ENCODE measurements around the gene GRIK1. TPM values are rescaled to one million over a fixed set of nuclear protein-coding genes. Genes with fewer than 3 reads are reported as not detected.

GRIK1 gene
- total RNA-seq, 1 donor from 2014 or later = 4.1 TPM

DNA sequence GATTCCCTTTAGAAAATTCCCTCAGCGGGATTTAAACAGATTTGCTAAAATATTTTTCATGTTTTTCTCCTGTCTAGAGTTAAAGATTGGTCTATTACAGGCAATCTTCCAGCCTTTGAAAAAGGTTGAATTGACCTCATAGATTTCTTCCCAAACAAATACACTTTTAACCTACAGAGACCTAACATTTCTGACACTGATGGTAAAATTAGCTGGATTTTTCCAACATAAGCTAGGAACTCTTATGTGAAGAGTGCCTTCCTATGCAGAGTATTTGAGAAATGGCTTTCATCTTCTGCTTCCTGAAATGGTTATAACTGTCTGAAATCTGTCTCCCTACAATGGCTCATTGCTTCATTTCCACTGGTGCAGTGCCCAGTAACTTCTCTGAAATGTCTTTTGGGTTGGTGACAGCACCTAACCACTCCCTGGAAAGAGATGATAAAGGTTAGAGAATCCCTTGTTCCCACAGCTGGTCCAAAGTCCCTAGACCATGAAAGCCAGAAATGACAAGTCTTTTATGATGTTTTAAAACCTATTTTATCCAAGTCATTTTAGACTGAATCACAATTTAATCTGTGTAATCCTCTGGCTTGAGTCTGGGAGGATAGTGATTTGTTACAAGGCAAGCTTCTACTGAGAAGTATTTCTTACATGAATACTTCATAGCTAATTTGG lies 371.6 kb downstream of the GRIK1 start:
- no peak for FAIRE-seq
- no peak for DNase-seq (ENCODE audit: low spot score in 2 of 2)

DNA sequence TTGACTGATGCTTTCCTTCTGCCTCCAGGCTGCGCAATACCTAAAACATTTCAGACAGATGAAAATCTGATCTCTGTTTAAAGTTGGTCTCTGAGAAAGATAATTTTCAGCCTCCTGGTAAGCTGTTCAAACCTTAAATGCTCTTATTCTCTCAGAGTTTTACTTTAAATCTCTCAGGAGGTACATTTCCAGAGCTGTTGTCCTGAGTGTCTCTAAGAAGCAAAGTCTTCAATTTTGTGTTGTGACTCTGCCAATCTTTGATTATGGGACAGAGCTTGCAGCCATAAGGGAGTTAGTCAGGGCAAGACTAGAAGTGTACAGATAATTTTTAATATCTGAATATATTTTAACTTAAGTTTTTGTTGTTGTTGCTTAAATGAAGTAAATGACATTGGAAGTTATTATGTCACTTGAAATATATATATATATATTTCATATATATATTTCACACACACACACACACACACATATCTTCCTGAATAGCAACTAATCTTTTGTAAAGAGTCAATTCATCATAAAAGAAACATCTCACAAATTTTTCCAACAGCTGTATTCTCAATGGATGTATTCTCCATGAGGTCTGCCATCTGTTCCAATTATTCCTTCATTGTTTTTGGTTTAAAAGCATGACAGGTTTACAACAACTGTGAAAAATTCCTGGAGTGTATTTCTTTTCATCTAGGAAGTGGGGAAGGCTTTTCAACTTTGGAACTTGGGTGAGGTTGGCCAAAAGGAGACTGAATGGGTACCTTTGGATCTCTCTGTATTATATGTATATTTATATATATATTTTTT lies 381.7 kb downstream of the GRIK1 start:
- FAIRE-seq (no peak), DNase-seq (ENCODE audit: low spot score in 2 of 2) (no peak)

DNA sequence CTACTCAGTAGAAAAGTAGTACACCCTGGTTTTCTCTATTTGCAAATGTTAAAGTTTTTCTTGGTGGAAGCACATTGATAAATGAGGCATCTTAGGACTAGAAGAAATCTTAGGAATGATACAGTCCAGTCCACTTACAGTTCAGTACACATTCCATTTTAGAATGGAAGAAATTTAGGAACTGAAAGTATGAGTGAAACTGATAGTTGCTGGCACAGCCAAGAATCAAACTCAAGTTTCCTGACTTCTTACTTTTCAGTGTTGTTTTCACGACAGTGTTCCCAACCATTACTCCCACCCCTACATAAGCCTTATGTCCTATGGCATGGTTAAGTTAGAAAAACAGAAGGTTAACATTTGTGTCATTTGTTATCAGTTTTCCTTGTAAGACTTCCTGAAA lies 382.6 kb downstream of the GRIK1 start:
- DNase-seq (ENCODE audit: low spot score in 2 of 2) = no peak
- no peak for FAIRE-seq

DNA sequence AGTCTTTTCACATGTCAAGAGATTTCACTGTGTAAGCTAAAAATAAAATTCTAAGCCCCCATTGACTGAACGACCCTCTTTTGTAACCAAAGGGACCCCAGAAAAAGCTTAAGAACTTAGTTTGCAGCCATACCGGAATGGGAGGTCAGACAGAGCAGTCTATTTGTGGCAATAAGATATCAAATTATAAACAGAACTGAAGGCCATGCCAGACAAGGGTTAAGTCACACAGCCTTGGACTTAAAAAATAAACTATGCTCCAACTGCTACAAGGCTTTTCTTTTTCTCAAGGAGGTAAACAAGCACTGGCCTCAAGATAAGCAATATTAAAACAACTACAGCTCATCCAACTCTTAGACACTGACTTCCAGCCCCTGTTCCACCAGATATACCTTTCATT lies 384.2 kb downstream of the GRIK1 start:
- no peak for FAIRE-seq
- no peak for DNase-seq (ENCODE audit: low spot score in 2 of 2)

DNA sequence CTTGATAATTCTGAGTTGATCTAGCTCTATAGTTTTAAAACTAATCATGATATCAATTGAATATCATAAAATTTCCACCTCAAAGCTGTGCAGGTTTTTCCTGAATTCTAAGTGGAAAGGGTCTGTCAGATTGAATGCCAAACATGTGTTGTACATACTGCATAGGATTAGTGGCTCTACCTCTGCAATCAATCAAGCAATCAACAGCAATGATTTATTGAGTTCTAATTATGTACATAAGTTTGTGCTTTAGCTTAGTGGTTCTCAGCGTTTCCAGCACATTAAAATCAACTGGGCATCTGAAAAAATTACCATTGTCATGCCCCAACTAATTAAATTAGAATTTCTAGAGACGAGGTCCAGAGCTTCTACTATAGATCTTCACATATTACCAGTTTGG lies 389.6 kb downstream of the GRIK1 start:
- FAIRE-seq = no peak
- no peak for DNase-seq (ENCODE audit: low spot score in 2 of 2)

DNA sequence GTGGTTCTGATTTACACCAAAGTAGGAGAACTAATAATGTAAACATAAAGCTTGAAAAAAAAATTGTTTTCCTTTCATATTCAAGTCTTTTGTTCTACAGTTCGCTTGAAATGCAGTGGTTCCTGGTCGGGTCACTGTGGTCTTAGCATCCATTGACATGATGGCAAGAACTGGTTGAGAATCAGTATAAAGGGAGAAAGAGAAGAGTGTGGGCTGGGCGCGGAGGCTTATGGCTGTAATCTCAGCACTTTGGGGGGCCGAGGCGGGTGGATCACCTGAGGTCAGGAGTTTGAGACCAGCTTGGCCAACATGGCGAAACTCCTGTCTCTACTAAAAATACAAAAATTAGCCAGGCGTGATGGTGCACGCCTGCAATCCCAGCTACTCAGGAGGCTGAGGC lies 390.2 kb downstream of the GRIK1 start:
- FAIRE-seq (no peak), DNase-seq (ENCODE audit: low spot score in 2 of 2) (no peak)

DNA sequence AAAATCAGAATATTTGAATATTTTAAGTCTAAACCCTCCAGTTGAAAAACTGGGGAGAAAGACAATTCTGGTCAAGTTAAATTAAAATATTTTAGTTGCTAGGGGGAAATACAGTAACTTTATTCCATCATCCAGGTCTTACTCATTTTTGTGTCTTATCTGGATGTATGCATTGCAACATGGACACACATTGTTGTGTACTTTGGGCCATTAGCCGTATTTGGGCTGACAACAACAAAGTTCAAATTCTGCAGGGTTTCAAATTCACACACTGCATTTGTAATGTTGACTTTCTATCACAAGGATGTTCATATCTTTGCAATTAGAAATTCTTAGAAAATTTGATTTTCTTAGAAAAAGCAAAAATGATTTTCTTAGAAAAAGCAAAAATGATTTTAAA lies 391.8 kb downstream of the GRIK1 start:
- FAIRE-seq (no peak), DNase-seq (ENCODE audit: low spot score in 2 of 2) (no peak)

DNA sequence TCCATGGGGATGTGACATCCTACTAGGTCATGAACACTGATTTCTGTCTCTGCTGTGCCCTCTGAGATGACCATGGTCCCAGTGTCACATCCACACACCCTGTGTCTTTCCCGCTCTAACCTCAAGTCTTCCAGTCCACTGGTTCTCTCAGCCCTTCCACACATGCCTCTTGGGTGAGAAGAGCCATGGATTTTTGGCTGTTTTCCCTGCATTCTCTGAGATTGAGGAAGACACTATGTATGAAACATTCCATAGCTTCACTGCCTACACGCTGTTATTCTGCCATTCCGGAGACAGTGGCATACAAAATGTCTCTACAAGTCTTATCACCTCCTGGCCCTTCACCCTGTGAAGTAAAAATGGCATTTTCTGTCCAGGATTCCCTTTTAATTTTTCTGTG lies 393.7 kb downstream of the GRIK1 start:
- DNase-seq (ENCODE audit: low spot score in 2 of 2) = no peak

DNA sequence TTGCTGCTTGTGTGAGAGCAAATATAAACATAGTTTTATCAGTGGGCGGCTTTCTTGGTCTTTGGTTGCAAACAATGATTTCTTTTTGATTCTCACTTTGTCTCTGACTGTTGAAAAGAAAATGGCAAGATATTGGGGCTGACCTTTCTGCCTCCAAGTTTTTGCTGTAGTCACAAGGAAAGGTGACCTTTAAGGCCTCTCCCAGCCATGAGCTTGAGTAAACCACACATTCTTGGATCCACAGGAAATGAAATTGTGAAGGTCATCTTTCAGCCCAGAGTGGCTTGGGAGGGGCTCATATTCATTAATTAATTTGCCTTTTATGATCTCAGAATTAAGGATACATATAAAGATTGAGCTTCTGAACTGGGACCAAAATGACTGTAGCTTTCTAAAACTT lies 399.5 kb downstream of the GRIK1 start:
- DNase-seq (ENCODE audit: low spot score in 2 of 2) (no peak), FAIRE-seq (no peak)

More for the DNA sequence above, 393.7 kb downstream of the GRIK1 start:
- no peak for FAIRE-seq

DNA sequence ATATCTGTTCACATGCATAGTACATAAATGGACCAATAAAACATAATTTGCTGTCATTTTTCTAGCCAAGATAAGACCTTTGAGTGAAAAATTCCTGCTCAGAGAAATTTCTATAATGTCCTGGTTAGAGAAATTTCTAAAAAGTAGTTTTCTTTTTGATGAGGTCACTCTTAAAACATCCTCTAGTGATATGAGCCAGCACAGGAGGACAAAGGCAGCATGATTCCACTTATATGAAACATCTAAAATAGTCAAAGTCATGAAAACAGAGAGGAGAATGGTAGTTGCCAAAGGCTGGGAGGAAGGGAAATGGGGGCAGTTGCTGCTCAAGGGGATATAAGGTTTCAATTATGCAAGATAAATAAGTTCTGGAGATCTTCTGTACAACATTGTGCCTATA lies 401.7 kb downstream of the GRIK1 start:
- no peak for FAIRE-seq
- no peak for DNase-seq (ENCODE audit: low spot score in 2 of 2)

DNA sequence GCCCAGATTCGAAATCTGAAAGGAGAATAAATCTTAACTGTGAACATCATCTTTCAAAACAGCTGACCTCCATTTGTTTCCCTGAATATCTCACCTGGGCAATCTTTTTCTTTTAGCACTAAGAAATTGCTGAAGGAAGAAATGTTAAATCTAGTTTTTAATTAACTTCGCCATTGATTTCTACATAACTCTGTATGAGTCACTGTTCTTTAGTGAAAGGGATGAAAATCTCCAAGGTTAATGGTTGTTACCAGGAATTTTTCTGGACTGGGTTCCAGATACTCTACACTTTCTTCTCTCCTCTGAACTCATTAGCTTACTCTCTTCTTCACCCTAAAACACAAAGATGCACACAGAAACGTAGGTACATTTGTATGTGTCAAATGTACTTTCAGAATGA lies 405.3 kb downstream of the GRIK1 start:
- FAIRE-seq (no peak), DNase-seq (ENCODE audit: low spot score in 2 of 2) (no peak)

DNA sequence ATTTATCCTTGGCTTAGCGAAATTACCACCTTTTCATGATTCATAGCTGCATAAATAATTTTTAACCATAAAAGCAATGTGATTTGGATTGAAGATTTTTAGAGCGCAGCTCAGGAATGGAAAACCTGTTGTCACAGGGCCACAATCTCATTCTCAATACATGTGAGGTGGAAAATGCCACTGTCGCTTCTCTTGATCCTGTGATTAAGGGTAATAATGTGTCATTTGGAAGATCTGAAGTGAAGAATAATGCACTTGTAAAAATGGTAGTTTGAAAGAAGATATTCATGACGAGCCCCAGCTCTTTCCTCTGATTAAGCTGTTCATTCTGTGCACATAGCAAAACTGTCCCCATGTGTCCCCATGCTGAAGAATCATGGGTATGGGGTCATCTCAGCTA lies 410.7 kb downstream of the GRIK1 start:
- FAIRE-seq = no peak
- DNase-seq (ENCODE audit: low spot score in 2 of 2) = no peak

DNA sequence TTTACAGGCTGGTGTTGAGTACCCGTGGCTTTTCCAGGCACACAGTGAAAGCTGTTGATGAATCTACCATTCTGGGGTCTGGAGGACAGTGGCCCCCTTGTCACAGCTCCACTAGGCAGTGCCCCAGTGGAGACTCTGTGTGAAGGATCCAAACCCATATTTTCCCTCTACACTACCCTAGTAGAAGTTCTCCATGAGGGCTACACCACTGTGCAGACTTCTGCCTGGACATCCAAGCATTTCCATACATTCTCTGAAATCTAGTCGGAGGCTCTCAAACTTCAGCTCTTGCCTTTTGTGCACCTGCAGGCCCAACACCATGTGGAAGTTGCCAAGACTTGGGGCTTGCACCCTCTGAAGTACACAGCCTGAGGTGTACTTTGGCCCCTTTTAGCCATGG lies 413.3 kb downstream of the GRIK1 start:
- no peak for FAIRE-seq
- DNase-seq (ENCODE audit: low spot score in 2 of 2) = no peak

DNA sequence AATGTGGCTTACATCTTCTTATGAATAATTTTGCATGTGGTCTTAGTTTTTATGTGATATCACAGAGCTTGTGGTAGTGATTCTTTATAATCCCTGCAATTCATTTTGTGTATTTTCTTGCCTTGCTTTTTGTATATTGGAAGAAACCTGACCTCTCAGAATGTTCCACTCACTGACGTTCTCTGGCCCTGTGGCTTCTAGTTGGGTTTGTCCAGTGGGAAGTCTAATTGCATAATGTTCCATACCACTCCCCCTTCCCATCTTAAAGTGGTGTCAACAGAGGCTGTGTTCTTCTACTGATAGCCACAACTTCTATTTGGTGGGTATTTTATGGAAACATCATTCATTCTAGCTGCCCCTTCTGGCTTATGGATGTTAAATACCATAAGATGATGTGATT lies 415.7 kb downstream of the GRIK1 start:
- DNase-seq (ENCODE audit: low spot score in 2 of 2) = no peak
- no peak for FAIRE-seq

DNA sequence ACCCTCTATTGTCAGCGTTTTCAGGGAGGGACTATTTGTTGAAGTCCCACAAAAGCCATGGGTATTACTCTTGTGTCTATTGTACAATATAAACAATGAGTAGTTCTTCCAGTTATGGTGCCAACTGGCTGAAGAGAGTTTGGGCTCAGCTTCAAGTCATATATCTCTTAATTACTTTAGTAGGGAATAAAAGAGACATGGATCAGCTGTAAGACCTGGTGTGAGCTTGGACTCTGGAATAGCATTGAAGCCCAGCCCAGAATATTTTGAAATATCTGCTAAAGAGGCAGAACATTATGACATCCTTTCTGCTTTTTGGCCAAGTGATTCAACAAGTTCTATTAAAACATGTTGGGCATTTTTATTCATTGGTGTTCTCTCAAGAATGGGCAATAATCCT lies 416.1 kb downstream of the GRIK1 start:
- no peak for DNase-seq (ENCODE audit: low spot score in 2 of 2)
- no peak for FAIRE-seq

DNA sequence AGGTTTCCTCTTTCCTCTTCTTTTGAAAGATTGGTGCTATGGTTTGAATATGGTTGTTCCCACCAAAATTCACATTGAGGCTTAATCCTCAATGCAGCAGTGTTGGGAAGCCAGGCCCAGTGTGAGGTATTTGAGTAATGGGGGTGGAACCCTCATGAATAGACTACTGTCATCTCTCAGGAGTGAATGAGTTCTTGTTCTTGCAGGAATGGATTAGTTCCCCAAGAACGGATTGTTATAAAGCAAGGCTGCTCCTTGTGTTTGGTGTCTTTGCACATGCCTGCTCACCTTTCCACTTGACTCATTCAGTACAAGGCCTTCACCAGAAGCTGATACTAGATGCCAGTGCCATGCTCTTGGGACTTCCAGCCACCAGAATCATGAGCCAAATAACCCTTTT lies 417.9 kb downstream of the GRIK1 start:
- DNase-seq (ENCODE audit: low spot score in 2 of 2) (no peak), FAIRE-seq (no peak)

DNA sequence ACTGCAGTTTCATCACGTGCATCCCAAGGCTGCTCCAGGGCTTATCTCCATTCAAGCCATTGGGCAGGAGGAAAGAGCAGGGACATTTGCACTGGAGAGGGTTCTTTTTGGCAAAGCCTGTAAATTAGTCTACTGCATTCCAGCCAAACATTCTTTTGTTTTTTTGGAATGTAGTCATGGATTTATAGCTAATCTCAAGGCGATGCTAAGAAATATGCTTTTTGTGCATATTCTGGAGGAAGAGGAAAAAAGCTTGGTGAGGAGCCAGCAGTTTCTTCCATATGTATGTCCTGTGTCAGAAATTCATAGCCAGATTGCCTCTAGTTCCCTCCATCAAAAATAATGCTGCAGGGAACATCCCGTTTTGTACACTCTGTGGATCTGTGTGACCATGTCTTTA lies 419.6 kb downstream of the GRIK1 start:
- FAIRE-seq (no peak), DNase-seq (ENCODE audit: low spot score in 2 of 2) (no peak)

DNA sequence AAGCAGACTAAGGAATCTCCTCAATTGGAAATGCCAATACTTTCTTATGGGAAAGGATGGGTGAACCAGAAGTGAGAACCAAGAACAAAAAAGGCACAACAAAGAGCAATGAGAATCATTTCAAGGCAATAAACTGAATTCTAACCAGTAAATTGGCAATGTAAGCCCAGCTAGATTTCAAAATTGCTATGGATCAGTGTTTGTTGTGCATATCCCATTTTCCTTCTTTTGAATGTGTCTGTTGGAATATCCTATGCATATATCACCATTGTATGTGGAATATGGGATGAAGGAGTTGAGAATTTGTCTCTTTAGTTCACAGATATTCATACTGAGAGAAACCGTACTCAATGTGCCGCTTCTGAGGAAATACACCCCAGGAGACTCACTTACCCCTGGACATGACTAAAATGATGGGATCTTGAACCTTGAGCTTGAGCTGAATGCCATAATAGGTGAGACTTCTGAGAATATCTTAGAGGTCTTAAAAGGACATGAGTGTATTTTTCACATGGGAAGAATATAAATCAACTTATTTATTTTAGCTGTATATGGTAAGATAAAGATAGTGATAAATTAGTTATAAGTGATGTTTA lies 425.0 kb downstream of the GRIK1 start:
- no peak for FAIRE-seq
- DNase-seq (ENCODE audit: low spot score in 2 of 2) = no peak

DNA sequence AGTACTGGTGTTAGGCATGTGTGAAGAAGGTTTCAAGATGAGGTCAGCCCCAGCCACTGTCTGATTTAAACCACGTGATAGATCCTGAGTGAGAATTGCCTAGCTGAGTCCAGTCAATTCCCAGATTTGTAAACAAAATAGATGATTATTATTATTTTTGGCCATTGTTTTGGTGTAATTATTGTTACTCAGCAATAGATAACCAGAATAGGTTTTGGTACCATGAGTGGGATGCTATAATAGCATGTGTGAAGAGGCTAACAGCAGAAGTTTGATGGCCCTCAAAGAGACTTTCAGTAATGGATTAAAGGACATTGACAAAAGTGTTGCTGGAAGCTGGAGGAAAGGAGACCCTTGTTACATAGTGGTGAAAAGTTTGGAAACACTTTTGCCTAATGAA lies 426.3 kb downstream of the GRIK1 start:
- DNase-seq (ENCODE audit: low spot score in 2 of 2) (no peak), FAIRE-seq (no peak)

DNA sequence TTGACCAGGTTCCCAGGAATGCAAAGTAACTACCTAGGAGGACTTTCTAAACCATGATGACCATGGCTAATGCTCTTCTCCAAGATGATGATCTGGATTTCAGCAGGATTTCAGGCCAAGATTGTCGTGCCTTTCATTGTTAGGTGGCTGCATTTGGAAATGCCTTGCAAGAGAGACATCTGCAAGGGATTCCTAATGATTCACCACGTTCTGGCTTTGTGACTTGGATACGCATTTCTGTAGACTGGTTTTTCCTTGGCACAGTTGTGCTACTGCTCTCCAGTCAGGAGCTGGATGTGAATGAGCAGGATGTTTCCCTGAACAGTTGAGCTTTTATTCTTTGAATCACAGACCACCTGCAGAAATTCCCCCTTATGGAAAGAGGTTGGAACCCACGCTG lies 428.7 kb downstream of the GRIK1 start:
- no peak for FAIRE-seq
- DNase-seq (ENCODE audit: low spot score in 2 of 2) = no peak

DNA sequence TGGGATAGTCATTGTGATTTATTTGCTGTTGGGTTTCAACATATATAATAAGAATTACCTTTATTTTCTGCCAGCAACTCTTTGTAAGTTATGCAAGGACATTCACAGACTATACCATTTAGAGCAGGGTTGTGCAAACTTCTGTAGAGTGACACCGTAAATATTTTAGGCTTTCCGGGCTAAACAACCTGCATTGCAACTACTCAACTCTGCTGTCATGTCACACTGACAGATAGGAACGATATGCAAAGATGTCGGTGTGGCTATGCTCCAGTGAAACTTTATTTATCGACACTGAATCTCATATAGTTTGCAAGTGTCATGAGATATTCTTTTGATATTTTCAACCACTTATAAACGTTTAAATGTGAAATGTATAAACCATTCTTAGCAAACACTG lies 430.7 kb downstream of the GRIK1 start:
- no peak for FAIRE-seq

DNA sequence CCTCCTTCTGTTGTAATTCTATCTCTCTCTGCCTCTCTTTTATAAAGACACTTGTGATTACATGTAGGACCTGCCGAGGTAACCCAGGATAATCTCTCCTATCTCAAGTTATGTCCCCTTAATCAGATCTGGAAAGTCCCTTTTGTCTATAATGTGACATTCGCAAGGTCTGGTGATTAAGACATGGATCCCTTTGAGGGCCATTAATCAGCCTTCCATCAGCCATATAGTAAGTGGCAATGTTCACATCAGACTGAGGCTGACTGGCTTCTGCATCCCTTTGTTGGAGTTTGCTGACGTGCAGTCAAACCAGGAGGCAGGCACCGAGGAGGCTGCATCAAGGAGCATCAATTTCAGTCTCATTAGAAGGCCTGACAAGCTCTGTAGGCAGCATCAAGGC lies 431.5 kb downstream of the GRIK1 start:
- DNase-seq (ENCODE audit: low spot score in 2 of 2) (no peak), FAIRE-seq (no peak)

More for the DNA sequence above, 430.7 kb downstream of the GRIK1 start:
- DNase-seq (ENCODE audit: low spot score in 2 of 2) = no peak

All from frontal cortex (tissue), 4 donors.